ENCODE measurements around the gene ABHD8. TPM values are rescaled to one million over a fixed set of nuclear protein-coding genes. Genes with fewer than 3 reads are reported as not detected.

The ABHD8 gene
- total and polyA plus RNA-seq, 2 donors (not counting 1 experiment from before 2014, with no cell fraction given), result 5.2 to 7.2 TPM

- intact Hi-C loops (cut with micrococcal nuclease), result loop anchor here (1.0 to 10.0 kb wide), 9 partner anchors 13 to 718 kb away; partner anchors contain the start of genes BABAM1, HAUS8, MYO9B and OCEL1
- H3K4me1 ChIP-seq (ENCODE audit: control insufficient read depth in 2 of 2, insufficient read depth in 2 of 2, low read length in 2 of 2), result peaks cover 38 to 56% of the 10 kb centered on the region in 2 donors
- CTCF ChIA-PET, result interaction anchor here (0.6 to 2.9 kb wide), 21 partner anchors 11 to 858 kb away, joined by 3 to 18 read pairs (median 4); partner anchors contain the start of genes ANKLE1, ANO8, BABAM1 and USE1
- H3K4me3 Mint-ChIP-seq, result peak within 1 kb of the TSS; percentile 91
- peak; percentile 100 for DNase-seq
- ATAC-seq (ENCODE audit: low read depth), result peak; percentile 69
- peak within 1 kb of the TSS; percentile 96 for H3K4me2 ChIP-seq (replicated peaks; ENCODE audit: low read depth, low read length, poor library complexity, severe bottlenecking)
- peaks cover 50% of the 10 kb centered on the region for H3K79me2 ChIP-seq (ENCODE audit: control insufficient read depth, insufficient read depth, low read length)
- peak within 1 kb of the TSS; percentile 70 to 71 for H3K27ac ChIP-seq (ENCODE audit: low read length in 2 of 2)
- H3K4me1 Mint-ChIP-seq, result peaks cover 56% of the 10 kb centered on the region
- POLR2A ChIA-PET, result interaction anchor here (0.6 to 1.5 kb wide), 17 partner anchors 14 to 1355 kb away, joined by 3 to 12 read pairs (median 6); partner anchors contain the start of genes ANO8, BABAM1 and USE1
- H3K27me3 ChIP-seq (replicated peaks in 1 of 4; ENCODE audit: control extremely low read depth in 1 of 4, control insufficient read depth in 3 of 4, insufficient read depth in 4 of 4, low read length in 3 of 4), result no peaks in the 10 kb centered on the region
- WGBS (ENCODE audit: insufficient coverage), result 0% methylated on average over 55 of the region's 55 CpGs
- H3K27ac Mint-ChIP-seq, result peak within 1 kb of the TSS; percentile 90
- peaks cover 13% of the 10 kb centered on the region for H4K20me1 ChIP-seq (ENCODE audit: control insufficient read depth, insufficient read depth, low read length, poor library complexity, severe bottlenecking)
- no peaks in the 10 kb centered on the region for H3K9me3 ChIP-seq (ENCODE audit: control extremely low read depth in 1 of 3, control insufficient read depth in 2 of 3, insufficient read depth in 1 of 3, low read length in 2 of 3)
- TF ChIP-seq EZH2 (IDR thresholded peaks at IDR 0.05; ENCODE audit: borderline replicate concordance, insufficient read depth, low read depth, low read length, poor library complexity, severe bottlenecking), result no peak
- TF ChIP-seq, protein P1, sequence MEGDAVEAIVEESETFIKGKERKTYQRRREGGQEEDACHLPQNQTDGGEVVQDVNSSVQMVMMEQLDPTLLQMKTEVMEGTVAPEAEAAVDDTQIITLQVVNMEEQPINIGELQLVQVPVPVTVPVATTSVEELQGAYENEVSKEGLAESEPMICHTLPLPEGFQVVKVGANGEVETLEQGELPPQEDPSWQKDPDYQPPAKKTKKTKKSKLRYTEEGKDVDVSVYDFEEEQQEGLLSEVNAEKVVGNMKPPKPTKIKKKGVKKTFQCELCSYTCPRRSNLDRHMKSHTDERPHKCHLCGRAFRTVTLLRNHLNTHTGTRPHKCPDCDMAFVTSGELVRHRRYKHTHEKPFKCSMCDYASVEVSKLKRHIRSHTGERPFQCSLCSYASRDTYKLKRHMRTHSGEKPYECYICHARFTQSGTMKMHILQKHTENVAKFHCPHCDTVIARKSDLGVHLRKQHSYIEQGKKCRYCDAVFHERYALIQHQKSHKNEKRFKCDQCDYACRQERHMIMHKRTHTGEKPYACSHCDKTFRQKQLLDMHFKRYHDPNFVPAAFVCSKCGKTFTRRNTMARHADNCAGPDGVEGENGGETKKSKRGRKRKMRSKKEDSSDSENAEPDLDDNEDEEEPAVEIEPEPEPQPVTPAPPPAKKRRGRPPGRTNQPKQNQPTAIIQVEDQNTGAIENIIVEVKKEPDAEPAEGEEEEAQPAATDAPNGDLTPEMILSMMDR (IDR thresholded peaks at IDR 0.05), result peak; percentile 76
- no peaks in the 10 kb centered on the region for H3K9me3 Mint-ChIP-seq (ENCODE audit: insufficient read depth)
- no peaks in the 10 kb centered on the region for H3K36me3 ChIP-seq (replicated peaks in 1 of 2; ENCODE audit: control extremely low read depth in 1 of 2, control insufficient read depth in 1 of 2, extremely low read depth in 1 of 2, insufficient read depth in 2 of 2, low read length in 1 of 2)
- H3K27me3 Mint-ChIP-seq, result no peaks in the 10 kb centered on the region
- H2AFZ ChIP-seq (ENCODE audit: insufficient read depth, low read depth, low read length, poor library complexity, severe bottlenecking), result peak within 1 kb of the TSS; percentile 83
- H3K4me3 ChIP-seq (ENCODE audit: control extremely low read depth in 1 of 5, extremely low read depth in 1 of 5, insufficient read depth in 1 of 5, low read depth in 2 of 5, low read length in 4 of 5), result peak within 1 kb of the TSS; percentile 49 to 74 (median 73)
- H3K9ac ChIP-seq (ENCODE audit: low read length), result peak within 1 kb of the TSS; percentile 72
Observed at GRCh38 chr19:17305517-17306284, 2.5 kb upstream of the ABHD8 start, which contains the start of gene MRPL34. Gene MRPL34 (plus strand): TSS chr19:17305872. CDS start chr19:17305893, 21 bp downstream.
